Neural progenitor cell (in vitro differentiated cells): ENCODE measurements around the gene SRBD1. TPM values are rescaled to one million over a fixed set of nuclear protein-coding genes. Genes with fewer than 3 reads are reported as not detected.

Experiments used
- DNase-seq: peaks from one replicate; pipeline ENCODE4 v3.0.0-alpha.2; 2016; ENCODE audit warnings: low spot score
- H2AFZ ChIP-seq: fragments of 200-600 bp; sonication (generic); replicated peaks from 2 replicates; pipeline ENCODE4 v1.6.1; 2016; ENCODE audit warnings: antibody characterized with exemption
- H3F3A ChIP-seq: fragments of 200-600 bp; sonication (generic); 2 replicates; pipeline ENCODE4 v1.6.1; 2016; ENCODE audit warnings: antibody characterized with exemption, low read depth
- H3K27ac ChIP-seq: fragments of 200-600 bp; sonication (generic); 2 replicates; pipeline ENCODE4 v1.5.1; 2016; ENCODE audit warnings: mild to moderate bottlenecking
- H3K27me3 ChIP-seq: fragments of 200-600 bp; sonication (generic); 2 replicates; pipeline ENCODE4 v1.6.1; 2016; ENCODE audit warnings: mild to moderate bottlenecking, moderate library complexity
- H3K36me3 ChIP-seq: fragments of 200-600 bp; sonication (generic); 2 replicates; pipeline ENCODE4 v1.5.1; 2016
- H3K4me1 ChIP-seq: fragments of 200-600 bp; sonication (generic); 2 replicates; pipeline ENCODE4 v1.6.1; 2016; ENCODE audit warnings: mixed run types
- H3K4me2 ChIP-seq: fragments of 200-600 bp; sonication (generic); 2 replicates; pipeline ENCODE4 v1.6.1; 2016
- H3K4me3 ChIP-seq: fragments of 200-600 bp; sonication (generic); 2 replicates; pipeline ENCODE4 v1.5.1; 2016
- H3K79me2 ChIP-seq: fragments of 200-600 bp; sonication (generic); 2 replicates; pipeline ENCODE4 v1.6.1; 2016; ENCODE audit warnings: low read depth
- H3K9ac ChIP-seq: fragments of 200-600 bp; sonication (generic); 2 replicates; pipeline ENCODE4 v1.6.1; 2016
- H3K9me3 ChIP-seq: fragments of 200-600 bp; sonication (generic); 2 replicates; pipeline ENCODE4 v1.5.1; 2016; ENCODE audit warnings: low read depth
- H4K20me1 ChIP-seq: fragments of 200-600 bp; sonication (generic); 2 replicates; pipeline ENCODE4 v1.6.1; 2016; ENCODE audit warnings: low read depth
- H3K27ac Mint-ChIP-seq: 3 replicates; pipeline ENCODE4 v1.8.0; 2021; ENCODE audit warnings: mixed read lengths
- H3K27me3 Mint-ChIP-seq: 2 replicates; pipeline ENCODE4 v1.8.0; 2022; ENCODE audit warnings: low read depth, mild to moderate bottlenecking, inconsistent platforms, moderate library complexity, mixed read lengths; ENCODE audit not compliant: insufficient read depth
- H3K36me3 Mint-ChIP-seq: 3 replicates; pipeline ENCODE4 v1.8.0; 2021; ENCODE audit warnings: mixed read lengths
- H3K4me1 Mint-ChIP-seq: 3 replicates; pipeline ENCODE4 v1.8.0; 2021; ENCODE audit warnings: mixed read lengths
- H3K4me3 Mint-ChIP-seq: 3 replicates; pipeline ENCODE4 v1.8.0; 2021; ENCODE audit warnings: mild to moderate bottlenecking, moderate library complexity, mixed read lengths
- H3K9me3 Mint-ChIP-seq: 3 replicates; pipeline ENCODE4 v1.8.0; 2020; ENCODE audit warnings: mixed read lengths
- EZH2 ChIP-seq: fragments of 200-600 bp; sonication (generic); IDR thresholded peaks from 2 replicates; pipeline ENCODE4 v1.6.1; 2017; ENCODE audit warnings: antibody characterized with exemption, mild to moderate bottlenecking, moderate library complexity
- EZH2phosphoT487 ChIP-seq: fragments of 200-600 bp; sonication (generic); IDR thresholded peaks from 2 replicates; pipeline ENCODE4 v1.6.1; 2017; ENCODE audit warnings: antibody characterized with exemption
- total RNA-seq: library from RNA; depleted of rRNA; stranded (reverse); fragments of >200 nt; gene quantifications from 2 replicates; pipeline ENCODE4 v1.2.3, GENCODE V29; 2015; ENCODE audit warnings: low replicate concordance
- TF ChIP-seq, protein P1 (sequence below): fragments of 200-600 bp; sonication (generic); IDR thresholded peaks from 2 replicates; pipeline ENCODE4 v1.5.1; 2017; ENCODE audit warnings: antibody characterized with exemption, mild to moderate bottlenecking

SRBD1 gene
- total RNA-seq, 1 donor from 2014 or later: 37.2 TPM

DNA sequence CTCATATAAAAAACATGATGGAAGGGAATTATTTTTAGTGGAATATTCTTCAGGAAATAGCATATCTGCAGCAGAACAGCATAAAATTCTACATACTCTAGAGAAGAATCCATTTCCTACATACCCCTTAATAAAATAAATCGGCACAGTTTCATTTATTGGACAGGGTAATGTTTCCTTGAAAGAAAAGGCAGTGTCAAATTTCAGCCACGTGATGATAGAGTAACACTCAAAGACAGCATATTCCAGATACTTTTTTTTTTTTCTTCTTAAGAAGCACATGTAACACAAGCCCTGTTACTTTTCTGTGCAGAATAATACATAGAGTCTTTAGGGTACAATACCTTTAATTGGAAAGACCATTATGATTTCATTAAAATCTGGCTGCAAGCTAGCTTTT is 204.4 kb downstream of the SRBD1 start:
- no peak for DNase-seq
- no peaks in the 10 kb centered on the region for H3K9me3 Mint-ChIP-seq
- Histone ChIP-seq H3K9me3 (no peaks in the 10 kb centered on the region), H3K79me2 (no peaks in the 10 kb centered on the region), H3K4me3 (no peak overlapping the region), H3K4me2 (no peak overlapping the region), H3F3A (no peaks in the 10 kb centered on the region), H3K36me3 (no peaks in the 10 kb centered on the region), H3K27ac (no peak overlapping the region), H3K4me1 (peaks cover 7% of the 10 kb centered on the region), H3K27me3 (no peaks in the 10 kb centered on the region), H2AFZ (no peak overlapping the region), H4K20me1 (no peaks in the 10 kb centered on the region), H3K9ac (no peak overlapping the region)
- no peaks in the 10 kb centered on the region for H3K27me3 Mint-ChIP-seq
- H3K27ac Mint-ChIP-seq: no peak overlapping the region
- H3K4me3 Mint-ChIP-seq: no peak overlapping the region
- TF ChIP-seq EZH2: no peak
- no peak for TF ChIP-seq EZH2phosphoT487
- TF ChIP-seq, protein P1, sequence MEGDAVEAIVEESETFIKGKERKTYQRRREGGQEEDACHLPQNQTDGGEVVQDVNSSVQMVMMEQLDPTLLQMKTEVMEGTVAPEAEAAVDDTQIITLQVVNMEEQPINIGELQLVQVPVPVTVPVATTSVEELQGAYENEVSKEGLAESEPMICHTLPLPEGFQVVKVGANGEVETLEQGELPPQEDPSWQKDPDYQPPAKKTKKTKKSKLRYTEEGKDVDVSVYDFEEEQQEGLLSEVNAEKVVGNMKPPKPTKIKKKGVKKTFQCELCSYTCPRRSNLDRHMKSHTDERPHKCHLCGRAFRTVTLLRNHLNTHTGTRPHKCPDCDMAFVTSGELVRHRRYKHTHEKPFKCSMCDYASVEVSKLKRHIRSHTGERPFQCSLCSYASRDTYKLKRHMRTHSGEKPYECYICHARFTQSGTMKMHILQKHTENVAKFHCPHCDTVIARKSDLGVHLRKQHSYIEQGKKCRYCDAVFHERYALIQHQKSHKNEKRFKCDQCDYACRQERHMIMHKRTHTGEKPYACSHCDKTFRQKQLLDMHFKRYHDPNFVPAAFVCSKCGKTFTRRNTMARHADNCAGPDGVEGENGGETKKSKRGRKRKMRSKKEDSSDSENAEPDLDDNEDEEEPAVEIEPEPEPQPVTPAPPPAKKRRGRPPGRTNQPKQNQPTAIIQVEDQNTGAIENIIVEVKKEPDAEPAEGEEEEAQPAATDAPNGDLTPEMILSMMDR: no peak
- no peaks in the 10 kb centered on the region for H3K36me3 Mint-ChIP-seq
- H3K4me1 Mint-ChIP-seq: no peaks in the 10 kb centered on the region

DNA sequence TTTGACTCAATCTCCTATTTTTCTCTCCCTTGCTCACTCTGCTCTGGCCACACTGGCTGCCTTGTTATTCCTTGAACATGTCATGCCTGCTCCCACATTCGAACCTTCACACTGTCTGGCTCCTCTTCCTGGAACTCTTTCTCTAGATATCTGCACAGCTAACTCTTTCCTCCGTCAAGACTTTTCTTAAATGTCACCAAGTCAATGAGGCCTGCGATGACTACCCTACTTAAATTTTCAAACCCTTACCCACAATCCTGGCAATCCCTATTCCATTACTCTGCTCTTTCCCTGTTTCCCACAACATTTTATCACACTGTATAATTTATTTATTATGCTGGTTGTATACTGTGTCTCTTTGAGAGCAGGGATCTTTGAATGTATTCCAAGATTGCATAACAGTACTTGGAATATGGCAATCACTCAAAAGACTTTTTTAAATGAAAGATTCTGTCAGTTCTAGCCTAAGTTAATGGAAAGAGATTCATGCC is 206.2 kb downstream of the SRBD1 start:
- no peaks in the 10 kb centered on the region for H3K36me3 Mint-ChIP-seq
- H3K4me1 ChIP-seq: peaks cover 7% of the 10 kb centered on the region
- H3K27me3 ChIP-seq: no peaks in the 10 kb centered on the region
- TF ChIP-seq, protein P1: no peak
- TF ChIP-seq EZH2: no peak
- no peak for TF ChIP-seq EZH2phosphoT487
- no peaks in the 10 kb centered on the region for H3K36me3 ChIP-seq
- H3K4me2 ChIP-seq: no peak overlapping the region
- no peak overlapping the region for H3K9ac ChIP-seq
- H3K79me2 ChIP-seq: no peaks in the 10 kb centered on the region
- H3K9me3 Mint-ChIP-seq: no peaks in the 10 kb centered on the region
- H2AFZ ChIP-seq: no peak overlapping the region
- H3K27ac ChIP-seq: no peak overlapping the region
- no peak for DNase-seq
- no peaks in the 10 kb centered on the region for H3F3A ChIP-seq
- H3K27me3 Mint-ChIP-seq: no peaks in the 10 kb centered on the region
- peaks cover 3% of the 10 kb centered on the region for H3K4me1 Mint-ChIP-seq
- H4K20me1 ChIP-seq: no peaks in the 10 kb centered on the region
- H3K27ac Mint-ChIP-seq: no peak overlapping the region
- no peak overlapping the region for H3K4me3 ChIP-seq
- no peak overlapping the region for H3K4me3 Mint-ChIP-seq
- H3K9me3 ChIP-seq: no peaks in the 10 kb centered on the region

DNA sequence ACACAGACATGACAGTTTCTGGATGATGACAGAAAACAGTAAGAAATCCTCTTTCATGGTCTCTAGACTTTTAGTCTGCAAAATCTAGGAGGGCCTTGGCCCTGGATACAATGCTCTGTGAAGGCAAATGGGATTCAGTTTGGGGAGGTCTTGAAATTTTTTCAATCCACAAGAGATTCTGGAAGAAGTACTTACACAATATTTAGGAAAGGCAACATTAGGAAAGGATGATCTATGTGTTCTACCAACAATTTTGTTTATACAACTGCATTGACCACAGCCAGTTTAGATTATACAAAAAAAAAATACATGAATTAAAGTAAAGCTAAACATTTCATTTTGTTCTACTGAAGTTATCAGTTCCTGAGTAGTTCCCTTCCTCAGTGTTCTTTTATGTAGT is 208.0 kb downstream of the SRBD1 start:
- H3K4me1 Mint-ChIP-seq: peaks cover 3% of the 10 kb centered on the region

More for the DNA sequence above, 208.0 kb downstream of the SRBD1 start:
- no peak overlapping the region for H3K4me2 ChIP-seq
- no peaks in the 10 kb centered on the region for H3K9me3 ChIP-seq
- no peak overlapping the region for H3K27ac Mint-ChIP-seq
- H3K9me3 Mint-ChIP-seq: no peaks in the 10 kb centered on the region
- H3K79me2 ChIP-seq: no peaks in the 10 kb centered on the region
- no peaks in the 10 kb centered on the region for H3K36me3 Mint-ChIP-seq
- TF ChIP-seq EZH2 (no peak), EZH2phosphoT487 (no peak)
- TF ChIP-seq, protein P1: no peak
- DNase-seq: no peak
- no peak overlapping the region for H3K27ac ChIP-seq
- H3K27me3 ChIP-seq: no peaks in the 10 kb centered on the region
- no peak overlapping the region for H3K4me3 ChIP-seq
- H3K36me3 ChIP-seq: no peaks in the 10 kb centered on the region
- peaks cover 7% of the 10 kb centered on the region for H3K4me1 ChIP-seq
- H3F3A ChIP-seq: no peaks in the 10 kb centered on the region
- H3K9ac ChIP-seq: no peak overlapping the region
- no peak overlapping the region for H2AFZ ChIP-seq
- H4K20me1 ChIP-seq: no peaks in the 10 kb centered on the region
- H3K4me3 Mint-ChIP-seq: no peak overlapping the region
- H3K27me3 Mint-ChIP-seq: no peaks in the 10 kb centered on the region
